Breast epithelium (tissue), 4 donors: Measurements from ENCODE around the gene SGO2. TPM values are rescaled to one million over a fixed set of nuclear protein-coding genes. Genes with fewer than 3 reads are reported as not detected.
A peak's percentile ranks its signal among the peaks of the same experiment; 100 is the strongest.
"Not testable (repeated sequence)": the region's sequence is repeated elsewhere in the genome, so short reads cannot be mapped to it uniquely, and the experiment has no call there.

ENCODE experiments used
- DNase-seq, 2 donors: peaks; one replicate each; pipeline ENCODE4 v3.0.0-alpha.2; 2019; ENCODE audit warnings: low spot score in 2 of 2
- H3K27ac ChIP-seq, 2 donors: fragments of 200-600 bp; sonication (generic) in 1 of 2; one replicate each; pipeline ENCODE4 v1.5.1; 2016 to 2019; ENCODE audit warnings: mild to moderate bottlenecking in 1 of 2
- H3K27me3 ChIP-seq, 2 donors: fragments of 200-600 bp; sonication (generic) in 1 of 2; one replicate each; pipeline versions ENCODE4 v1.5.1 to v1.6.0; 2017 to 2019; ENCODE audit warnings: control low read depth in 1 of 2, mild to moderate bottlenecking in 1 of 2
- H3K36me3 ChIP-seq: fragments of 200-600 bp; one replicate; pipeline ENCODE4 v1.5.1; 2019
- H3K4me1 ChIP-seq, 2 donors: fragments of 200-600 bp; sonication (generic); one replicate each; pipeline ENCODE4 v1.5.1; 2016 to 2019; ENCODE audit warnings: control low read depth in 1 of 2
- H3K4me3 ChIP-seq, 3 donors: fragments of 200-600 bp; sonication (generic); 1 replicate in 2 of 3; 2 replicates in 1 of 3; pipeline ENCODE4 v1.5.1; 2016 to 2019; ENCODE audit warnings: mild to moderate bottlenecking in 3 of 3, moderate library complexity in 2 of 3
- H3K9me3 ChIP-seq, 2 donors: fragments of 200-600 bp; sonication (generic) in 1 of 2; one replicate each; pipeline ENCODE4 v1.5.1; 2016 to 2019; ENCODE audit warnings: control low read depth in 1 of 2
- POLR2A ChIP-seq: fragments of 450-650 bp; IDR thresholded peaks from one replicate; pipeline ENCODE4 v1.6.1; 2016; ENCODE audit warnings: antibody characterized with exemption, mild to moderate bottlenecking, moderate library complexity
- POLR2AphosphoS5 ChIP-seq, 3 donors: sonication (generic); formaldehyde crosslinking; IDR thresholded peaks; one replicate each; pipeline ENCODE4 v1.6.1; 2017; ENCODE audit warnings: antibody characterized with exemption in 3 of 3
- intact Hi-C: fragments of 100-400 bp; cut with DNase I; formaldehyde crosslinking; loops from one replicate; pipeline ENCODE4 v1.15.1; 2023; ENCODE audit warnings: low total_unique reads
- total RNA-seq, 3 donors: library from RNA; depleted of rRNA; stranded (reverse); fragments of >200 nt; gene quantifications; one replicate each; pipeline ENCODE4 v1.1.0, GENCODE V29; 2016
- TF ChIP-seq, protein P1 (sequence below), 3 donors: fragments of 450-650 bp; IDR thresholded peaks; one replicate each; pipeline ENCODE4 v1.5.1; 2016 to 2017; ENCODE audit warnings: antibody characterized with exemption in 3 of 3, mild to moderate bottlenecking in 3 of 3, moderate library complexity in 3 of 3

Gene SGO2
- total RNA-seq, 3 donors from 2014 or later, result 3.6 to 9.1 (median 4.6) TPM

DNA sequence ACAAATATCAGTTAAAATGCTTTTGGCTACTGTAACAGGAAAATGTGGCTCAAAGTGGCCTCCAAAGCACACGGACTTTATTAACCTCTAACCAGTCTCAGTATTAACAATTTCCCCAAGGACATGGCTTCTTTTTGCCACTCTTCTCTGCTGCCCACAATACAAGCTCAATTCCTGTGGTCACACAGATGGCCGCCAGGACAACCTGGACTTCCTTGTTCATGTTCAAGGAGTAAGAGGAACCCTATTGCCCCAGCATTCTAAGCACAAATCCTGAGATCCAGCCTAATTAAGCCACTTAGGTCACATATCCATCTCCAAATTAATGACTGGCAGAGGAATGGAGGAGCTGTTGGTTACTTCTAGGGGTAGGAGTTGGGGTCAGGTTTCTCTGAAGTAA is 98.0 kb downstream of the SGO2 start:
- Histone ChIP-seq H3K9me3 (no peaks in the 10 kb centered on the region), H3K27me3 (no peaks in the 10 kb centered on the region), H3K4me1 (peaks cover 0 to 8% of the 10 kb centered on the region in 2 donors), H3K4me3 (no peak overlapping the region), H3K36me3 (no peaks in the 10 kb centered on the region), H3K27ac (peak overlapping the region in 1 of 2 donors; percentile 14)
- intact Hi-C loops, result no loop called here
- TF ChIP-seq POLR2AphosphoS5 (IDR thresholded peaks at IDR 0.05) (no peak), POLR2A (no peak)
- TF ChIP-seq, protein P1, sequence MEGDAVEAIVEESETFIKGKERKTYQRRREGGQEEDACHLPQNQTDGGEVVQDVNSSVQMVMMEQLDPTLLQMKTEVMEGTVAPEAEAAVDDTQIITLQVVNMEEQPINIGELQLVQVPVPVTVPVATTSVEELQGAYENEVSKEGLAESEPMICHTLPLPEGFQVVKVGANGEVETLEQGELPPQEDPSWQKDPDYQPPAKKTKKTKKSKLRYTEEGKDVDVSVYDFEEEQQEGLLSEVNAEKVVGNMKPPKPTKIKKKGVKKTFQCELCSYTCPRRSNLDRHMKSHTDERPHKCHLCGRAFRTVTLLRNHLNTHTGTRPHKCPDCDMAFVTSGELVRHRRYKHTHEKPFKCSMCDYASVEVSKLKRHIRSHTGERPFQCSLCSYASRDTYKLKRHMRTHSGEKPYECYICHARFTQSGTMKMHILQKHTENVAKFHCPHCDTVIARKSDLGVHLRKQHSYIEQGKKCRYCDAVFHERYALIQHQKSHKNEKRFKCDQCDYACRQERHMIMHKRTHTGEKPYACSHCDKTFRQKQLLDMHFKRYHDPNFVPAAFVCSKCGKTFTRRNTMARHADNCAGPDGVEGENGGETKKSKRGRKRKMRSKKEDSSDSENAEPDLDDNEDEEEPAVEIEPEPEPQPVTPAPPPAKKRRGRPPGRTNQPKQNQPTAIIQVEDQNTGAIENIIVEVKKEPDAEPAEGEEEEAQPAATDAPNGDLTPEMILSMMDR (IDR thresholded peaks at IDR 0.05), result no peak
- DNase-seq, result no peak

DNA sequence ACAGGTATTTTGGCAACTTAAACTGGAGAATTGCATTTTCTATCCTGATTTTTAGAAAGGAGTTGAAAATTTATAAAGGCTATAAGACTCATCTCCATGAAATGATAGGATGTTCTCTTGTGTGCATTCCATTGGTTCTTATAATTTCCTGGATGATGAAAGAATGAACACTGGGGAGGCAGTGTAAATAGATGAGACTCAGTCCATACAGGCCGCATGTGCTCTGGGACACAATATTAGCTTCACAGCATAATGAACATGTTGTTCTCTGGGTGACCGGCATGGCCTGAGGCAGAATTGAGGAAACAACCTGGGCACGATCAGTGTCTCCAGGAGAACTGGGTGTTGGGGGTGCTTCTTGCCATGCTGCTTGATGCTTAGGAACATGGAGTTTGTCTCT is 98.7 kb downstream of the SGO2 start:
- intact Hi-C loops, result no loop called here
- Histone ChIP-seq H3K4me1 (peaks cover 0 to 8% of the 10 kb centered on the region in 2 donors), H3K27me3 (no peaks in the 10 kb centered on the region), H3K4me3 (no peak overlapping the region), H3K9me3 (no peaks in the 10 kb centered on the region), H3K36me3 (no peaks in the 10 kb centered on the region), H3K27ac (no peak overlapping the region)
- TF ChIP-seq, protein P1 (IDR thresholded peaks at IDR 0.05), result no peak
- no peak for TF ChIP-seq POLR2AphosphoS5 (IDR thresholded peaks at IDR 0.05)
- TF ChIP-seq POLR2A, result no peak
- DNase-seq, result no peak

DNA sequence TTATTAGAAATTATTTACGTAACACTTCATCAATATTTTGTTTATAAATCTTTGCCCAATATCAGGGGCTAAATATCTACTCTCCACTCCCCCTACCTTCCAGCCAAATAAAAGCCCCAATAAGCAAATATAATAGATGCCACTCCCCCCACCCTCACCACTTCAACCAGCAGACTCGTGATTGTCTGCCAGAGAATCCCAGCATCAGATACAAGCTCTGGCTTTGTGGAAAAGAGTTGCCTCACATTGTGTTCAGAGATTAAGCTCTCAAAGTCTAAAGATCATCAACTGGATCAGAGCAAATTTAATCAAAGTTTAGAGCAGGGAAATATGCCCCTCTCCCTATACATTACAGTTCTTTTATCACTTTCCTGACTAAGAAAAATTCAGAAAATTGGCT is 99.3 kb downstream of the SGO2 start:
- Histone ChIP-seq H3K4me1 (peaks cover 0 to 8% of the 10 kb centered on the region in 2 donors), H3K9me3 (no peaks in the 10 kb centered on the region), H3K4me3 (no peak overlapping the region), H3K27ac (no peak overlapping the region), H3K27me3 (no peaks in the 10 kb centered on the region), H3K36me3 (no peaks in the 10 kb centered on the region)
- intact Hi-C loops, result no loop called here
- no peak for TF ChIP-seq POLR2AphosphoS5 (IDR thresholded peaks at IDR 0.05)
- TF ChIP-seq, protein P1 (IDR thresholded peaks at IDR 0.05), result no peak
- no peak for TF ChIP-seq POLR2A
- no peak for DNase-seq

DNA sequence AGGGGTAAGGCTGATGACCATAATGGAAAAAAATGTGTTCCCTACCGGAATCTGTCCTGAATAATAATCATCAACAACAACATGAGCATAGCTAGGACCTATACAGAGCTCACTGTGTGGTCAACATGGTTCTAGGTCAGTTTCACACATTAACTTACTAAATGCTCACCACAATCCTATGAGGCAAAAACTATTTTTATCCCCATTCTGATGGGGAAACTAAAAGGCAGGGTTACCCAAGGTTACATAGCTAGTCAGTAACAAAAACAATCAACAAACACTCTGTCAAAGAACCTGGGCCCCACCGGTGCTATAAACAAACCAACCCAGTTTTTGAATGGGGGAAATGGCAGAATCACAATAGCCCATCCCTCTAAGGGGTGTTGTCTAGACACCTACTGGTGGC is 100.0 kb downstream of the SGO2 start:
- intact Hi-C loops, result no loop called here
- no peak overlapping the region for H3K4me3 ChIP-seq
- H3K9me3 ChIP-seq, result no peaks in the 10 kb centered on the region
- H3K27ac ChIP-seq, result no peak overlapping the region
- peaks cover 0 to 8% of the 10 kb centered on the region in 2 donors for H3K4me1 ChIP-seq
- DNase-seq, result no peak
- no peak for TF ChIP-seq POLR2AphosphoS5 (IDR thresholded peaks at IDR 0.05)
- no peak for TF ChIP-seq POLR2A
- TF ChIP-seq, protein P1 (IDR thresholded peaks at IDR 0.05), result no peak
- H3K36me3 ChIP-seq, result no peaks in the 10 kb centered on the region
- no peaks in the 10 kb centered on the region for H3K27me3 ChIP-seq

DNA sequence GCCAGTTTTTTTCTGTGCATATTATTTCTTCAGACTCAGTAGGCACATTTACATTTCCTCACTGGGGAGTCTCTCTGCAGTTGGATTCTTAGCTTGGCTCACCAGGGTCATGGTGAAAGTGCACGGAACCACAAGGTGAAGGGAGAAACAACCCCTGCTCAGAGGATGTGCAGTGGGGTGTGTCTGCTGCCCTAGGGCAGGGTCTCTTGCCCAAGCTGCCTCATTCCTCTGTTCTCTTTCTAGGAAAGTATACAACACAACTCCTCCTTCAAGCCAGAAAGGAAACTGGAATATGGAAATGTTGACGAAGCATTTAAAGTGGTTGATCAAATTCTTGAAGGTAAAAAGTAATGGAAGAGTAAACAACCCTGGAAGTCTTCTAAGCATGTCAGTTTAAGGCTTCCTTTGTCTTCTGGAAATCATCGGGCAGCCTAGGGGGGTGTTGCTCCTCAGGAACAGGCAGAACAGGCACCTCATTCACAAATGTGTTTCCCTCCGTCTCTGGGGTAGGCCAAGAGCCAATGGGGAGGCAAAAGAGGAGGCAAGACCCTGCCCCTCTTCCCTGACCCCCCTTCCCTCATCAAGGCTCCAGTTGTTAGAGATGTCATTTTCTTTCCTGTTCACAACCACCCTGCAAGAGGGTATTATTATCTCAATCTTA is 101.2 kb downstream of the SGO2 start:
- no peak overlapping the region for H3K27ac ChIP-seq
- H3K27me3 ChIP-seq, result no peaks in the 10 kb centered on the region
- peaks cover 0 to 8% of the 10 kb centered on the region in 2 donors for H3K4me1 ChIP-seq
- no peak for DNase-seq
- H3K36me3 ChIP-seq, result no peaks in the 10 kb centered on the region
- TF ChIP-seq POLR2AphosphoS5 (IDR thresholded peaks at IDR 0.05) (no peak), POLR2A (no peak)
- TF ChIP-seq, protein P1 (IDR thresholded peaks at IDR 0.05), result no peak
- H3K4me3 ChIP-seq, result no peak overlapping the region
- intact Hi-C loops, result no loop called here
- H3K9me3 ChIP-seq, result no peaks in the 10 kb centered on the region

DNA sequence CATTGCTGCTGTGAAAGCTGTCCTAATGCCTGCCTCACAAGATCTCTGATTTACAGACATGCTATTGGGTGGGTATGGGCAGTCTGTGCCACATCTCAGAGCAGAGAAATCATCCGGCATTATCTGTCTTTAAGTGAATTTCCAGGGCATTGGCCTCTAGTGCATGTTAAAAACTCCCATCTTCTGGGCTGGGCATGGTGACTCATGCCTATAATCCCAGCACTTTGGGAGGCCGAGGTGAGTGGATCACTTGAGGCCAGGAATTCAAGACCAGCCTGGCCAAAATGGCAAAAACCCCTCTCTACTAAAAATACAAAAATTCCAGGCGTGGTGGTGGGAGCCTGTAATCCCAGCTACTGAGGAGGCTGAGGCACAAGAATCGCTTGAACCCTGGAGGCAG is 102.5 kb downstream of the SGO2 start:
- H3K9me3 ChIP-seq, H3K36me3 ChIP-seq, H3K27ac ChIP-seq, H3K27me3 ChIP-seq, H3K4me3 ChIP-seq, intact Hi-C loops, DNase-seq, H3K4me1 ChIP-seq: not testable (repeated sequence)
